ENCODE measurements around the gene SSU72. TPM values are rescaled to one million over a fixed set of nuclear protein-coding genes. Genes with fewer than 3 reads are reported as not detected.

Gene SSU72
- total RNA-seq, 1 experiment from 2014 or later = 179 TPM

- Histone ChIP-seq H3K9ac (ENCODE audit: extremely low read depth, insufficient read length, low read length) (no peak overlapping the region), H3K23ac (ENCODE audit: insufficient read length, low read depth, low read length) (no peak overlapping the region), H4K20me1 (ENCODE audit: control insufficient read depth, insufficient read depth, insufficient read length) (no peaks in the 10 kb centered on the region), H3K23me2 (ENCODE audit: insufficient read length, low read depth, low read length, poor library complexity, severe bottlenecking) (no peaks in the 10 kb centered on the region), H4K8ac (replicated peaks; ENCODE audit: insufficient read length, low read depth, low read length) (no peak overlapping the region), H3T11ph (ENCODE audit: low read length) (no peak overlapping the region), H2AFZ (ENCODE audit: low read length) (no peak overlapping the region), H3K18ac (ENCODE audit: insufficient read length, low read depth, low read length) (no peak overlapping the region), H2AK5ac (ENCODE audit: insufficient read length, low read length) (no peak overlapping the region), H2BK12ac (ENCODE audit: insufficient read length, low read depth, low read length) (no peak overlapping the region), H2BK20ac (ENCODE audit: low read depth, low read length, poor library complexity, severe bottlenecking) (no peak overlapping the region), H3K56ac (ENCODE audit: insufficient read length, low read depth, low read length) (no peak overlapping the region), H3K9me3 (ENCODE audit: control insufficient read depth, low read depth, low read length) (no peaks in the 10 kb centered on the region), H4K5ac (ENCODE audit: insufficient read length, low read depth, low read length) (no peak overlapping the region), H3K14ac (ENCODE audit: insufficient read depth, low read length) (no peak overlapping the region), H3K4ac (ENCODE audit: low read depth, low read length) (no peak overlapping the region), H3K4me1 (ENCODE audit: insufficient read depth, low read length) (no peaks in the 10 kb centered on the region), H3K27ac (ENCODE audit: insufficient read length, low read depth, low read length) (no peak overlapping the region), H2BK15ac (ENCODE audit: low read depth, low read length) (no peak overlapping the region), H3K79me2 (ENCODE audit: insufficient read depth, low read length) (no peaks in the 10 kb centered on the region), H3K4me2 (ENCODE audit: insufficient read depth, insufficient read length, low read length) (no peak overlapping the region), H2BK5ac (ENCODE audit: insufficient read length, low read length) (no peak overlapping the region), H3K27me3 (ENCODE audit: insufficient read depth, low read length) (no peaks in the 10 kb centered on the region), H3K79me1 (ENCODE audit: insufficient read depth, low read depth, low read length, poor library complexity, severe bottlenecking) (no peaks in the 10 kb centered on the region), H4K91ac (ENCODE audit: insufficient read length, low read depth, low read length) (no peak overlapping the region), H2BK120ac (ENCODE audit: low read depth, low read length, poor library complexity, severe bottlenecking) (no peak overlapping the region)
- peaks cover 61% of the 10 kb centered on the region for H3K27me3 Mint-ChIP-seq (ENCODE audit: low read depth)
- peaks cover 7 to 10% of the 10 kb centered on the region in 2 experiments; a peak in 3 of 4 replicates for H3K4me1 Mint-ChIP-seq
- DNase-seq = no peak
- TF ChIP-seq, protein P1, sequence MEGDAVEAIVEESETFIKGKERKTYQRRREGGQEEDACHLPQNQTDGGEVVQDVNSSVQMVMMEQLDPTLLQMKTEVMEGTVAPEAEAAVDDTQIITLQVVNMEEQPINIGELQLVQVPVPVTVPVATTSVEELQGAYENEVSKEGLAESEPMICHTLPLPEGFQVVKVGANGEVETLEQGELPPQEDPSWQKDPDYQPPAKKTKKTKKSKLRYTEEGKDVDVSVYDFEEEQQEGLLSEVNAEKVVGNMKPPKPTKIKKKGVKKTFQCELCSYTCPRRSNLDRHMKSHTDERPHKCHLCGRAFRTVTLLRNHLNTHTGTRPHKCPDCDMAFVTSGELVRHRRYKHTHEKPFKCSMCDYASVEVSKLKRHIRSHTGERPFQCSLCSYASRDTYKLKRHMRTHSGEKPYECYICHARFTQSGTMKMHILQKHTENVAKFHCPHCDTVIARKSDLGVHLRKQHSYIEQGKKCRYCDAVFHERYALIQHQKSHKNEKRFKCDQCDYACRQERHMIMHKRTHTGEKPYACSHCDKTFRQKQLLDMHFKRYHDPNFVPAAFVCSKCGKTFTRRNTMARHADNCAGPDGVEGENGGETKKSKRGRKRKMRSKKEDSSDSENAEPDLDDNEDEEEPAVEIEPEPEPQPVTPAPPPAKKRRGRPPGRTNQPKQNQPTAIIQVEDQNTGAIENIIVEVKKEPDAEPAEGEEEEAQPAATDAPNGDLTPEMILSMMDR (conservative IDR thresholded peaks at IDR 0.05) = no peak
- no peak overlapping the region for H3K4me3 Mint-ChIP-seq
- H3K36me3 Mint-ChIP-seq (ENCODE audit: insufficient read depth in 1 of 3, low read depth in 3 of 3) = no peaks in the 10 kb centered on the region
- no peak overlapping the region for H3K27ac Mint-ChIP-seq
- WGBS (ENCODE audit: extremely low coverage, insufficient read length, low lambda C conversion rate) = no CpG with 5 or more reads among the region's 23 CpGs
- no peaks in the 10 kb centered on the region for H3K9me3 Mint-ChIP-seq
Observed at GRCh38 chr1:1583347-1584010, 8.8 kb upstream of the SSU72 start.
